ENCODE data around the gene ARHGEF28.

DNA sequence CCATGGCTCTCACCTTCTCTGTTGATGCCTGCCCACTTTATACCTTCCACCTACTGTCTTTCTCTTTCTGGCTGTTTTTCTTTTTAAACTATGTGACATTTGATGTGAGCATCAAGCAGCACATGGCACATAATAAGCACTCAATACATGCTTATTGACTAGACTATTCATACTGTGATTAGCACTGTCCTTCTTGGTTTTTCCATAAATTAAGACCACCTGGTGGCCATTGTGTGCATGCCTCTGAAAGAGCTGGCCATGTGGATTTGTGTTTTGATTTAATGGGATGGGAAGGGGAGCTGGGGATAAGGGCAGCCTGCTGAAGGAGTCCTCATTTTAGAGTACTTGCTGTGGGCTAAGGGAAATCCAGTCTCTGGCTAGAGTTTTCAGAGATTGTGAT lies 79.4 kb downstream of the ARHGEF28 start:
- TF ChIP-seq, protein P1, sequence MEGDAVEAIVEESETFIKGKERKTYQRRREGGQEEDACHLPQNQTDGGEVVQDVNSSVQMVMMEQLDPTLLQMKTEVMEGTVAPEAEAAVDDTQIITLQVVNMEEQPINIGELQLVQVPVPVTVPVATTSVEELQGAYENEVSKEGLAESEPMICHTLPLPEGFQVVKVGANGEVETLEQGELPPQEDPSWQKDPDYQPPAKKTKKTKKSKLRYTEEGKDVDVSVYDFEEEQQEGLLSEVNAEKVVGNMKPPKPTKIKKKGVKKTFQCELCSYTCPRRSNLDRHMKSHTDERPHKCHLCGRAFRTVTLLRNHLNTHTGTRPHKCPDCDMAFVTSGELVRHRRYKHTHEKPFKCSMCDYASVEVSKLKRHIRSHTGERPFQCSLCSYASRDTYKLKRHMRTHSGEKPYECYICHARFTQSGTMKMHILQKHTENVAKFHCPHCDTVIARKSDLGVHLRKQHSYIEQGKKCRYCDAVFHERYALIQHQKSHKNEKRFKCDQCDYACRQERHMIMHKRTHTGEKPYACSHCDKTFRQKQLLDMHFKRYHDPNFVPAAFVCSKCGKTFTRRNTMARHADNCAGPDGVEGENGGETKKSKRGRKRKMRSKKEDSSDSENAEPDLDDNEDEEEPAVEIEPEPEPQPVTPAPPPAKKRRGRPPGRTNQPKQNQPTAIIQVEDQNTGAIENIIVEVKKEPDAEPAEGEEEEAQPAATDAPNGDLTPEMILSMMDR (IDR thresholded peaks at IDR 0.05; ENCODE audit: low read depth, low read length) = no peak
- TF ChIP-seq POLR2A (IDR thresholded peaks at IDR 0.05; ENCODE audit: extremely low read depth, insufficient read length) (no peak), MYC (IDR thresholded peaks at IDR 0.05; ENCODE audit: low read depth, low read length) (no peak)
- TF ChIP-seq, protein P2, sequence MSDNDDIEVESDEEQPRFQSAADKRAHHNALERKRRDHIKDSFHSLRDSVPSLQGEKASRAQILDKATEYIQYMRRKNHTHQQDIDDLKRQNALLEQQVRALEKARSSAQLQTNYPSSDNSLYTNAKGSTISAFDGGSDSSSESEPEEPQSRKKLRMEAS (IDR thresholded peaks at IDR 0.05; ENCODE audit: low read depth, low read length) = no peak

All from NB4 (cell line).